ENCODE data around the gene CAAP1.
A peak's percentile ranks its signal among the peaks of the same experiment; 100 is the strongest.
"Not testable (repeated sequence)": the region's sequence is repeated elsewhere in the genome, so short reads cannot be mapped to it uniquely, and the experiment has no call there.

CAAP1 gene

GRCh38 chr9:26893030-26893676, 551 bp upstream of the CAAP1 start:
- Histone ChIP-seq H3K4me3 (replicated peaks; ENCODE audit: low read depth, low read length) (peak overlapping the region; percentile 99), H3K27me3 (replicated peaks; ENCODE audit: control insufficient read depth, insufficient read depth, low read length) (no peaks in the 10 kb centered on the region), H3K36me3 (ENCODE audit: control insufficient read depth, insufficient read depth, low read length) (no peaks in the 10 kb centered on the region)
- TF ChIP-seq CTCF (IDR thresholded peaks at IDR 0.05; ENCODE audit: insufficient read depth, low read length, poor library complexity, severe bottlenecking), result no peak
- no peak for DNase-seq (ENCODE audit: extremely low read depth, insufficient read length)

DNA sequence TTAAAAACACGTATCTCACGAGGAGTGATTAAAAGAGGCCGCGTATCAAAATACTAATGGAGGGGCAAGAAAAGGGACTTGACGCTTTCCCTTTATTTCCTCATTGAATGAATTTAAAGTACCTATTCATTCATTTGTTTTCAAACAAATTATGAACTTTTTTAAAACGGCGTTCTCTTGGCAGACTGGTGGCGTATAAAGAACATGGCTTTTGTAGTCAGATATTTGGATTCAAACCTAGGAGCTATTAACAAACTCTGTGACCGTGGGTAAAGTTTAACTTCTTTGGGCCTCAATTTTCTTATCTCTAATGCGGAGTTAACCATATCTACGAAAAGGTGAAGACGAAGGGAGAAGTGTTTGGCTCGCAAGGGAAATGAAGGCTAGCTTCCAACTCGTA, 876 bp downstream of the CAAP1 start:
- TF ChIP-seq CTCF (IDR thresholded peaks at IDR 0.05; ENCODE audit: insufficient read depth, low read length, poor library complexity, severe bottlenecking), result no peak
- H3K4me3 ChIP-seq (replicated peaks; ENCODE audit: low read depth, low read length), result peak overlapping the region; percentile 99
- DNase-seq (ENCODE audit: extremely low read depth, insufficient read length), result peak; percentile 2

GRCh38 chr9:26888271-26888670, 4.3 kb downstream of the CAAP1 start:
- no peak for TF ChIP-seq CTCF (IDR thresholded peaks at IDR 0.05; ENCODE audit: insufficient read depth, low read length, poor library complexity, severe bottlenecking)
- DNase-seq (ENCODE audit: extremely low read depth, insufficient read length), result no peak
- H3K27me3 ChIP-seq (replicated peaks; ENCODE audit: control insufficient read depth, insufficient read depth, low read length), result no peaks in the 10 kb centered on the region
- no peaks in the 10 kb centered on the region; the same call in 1 of the 2 replicates for H3K36me3 ChIP-seq (ENCODE audit: control insufficient read depth, insufficient read depth, low read length)
- no peak overlapping the region for H3K4me3 ChIP-seq (replicated peaks; ENCODE audit: low read depth, low read length)

More for the DNA sequence above, 876 bp downstream of the CAAP1 start:
- Histone ChIP-seq H3K27me3 (replicated peaks; ENCODE audit: control insufficient read depth, insufficient read depth, low read length) (no peaks in the 10 kb centered on the region), H3K36me3 (ENCODE audit: control insufficient read depth, insufficient read depth, low read length) (no peaks in the 10 kb centered on the region)

DNA sequence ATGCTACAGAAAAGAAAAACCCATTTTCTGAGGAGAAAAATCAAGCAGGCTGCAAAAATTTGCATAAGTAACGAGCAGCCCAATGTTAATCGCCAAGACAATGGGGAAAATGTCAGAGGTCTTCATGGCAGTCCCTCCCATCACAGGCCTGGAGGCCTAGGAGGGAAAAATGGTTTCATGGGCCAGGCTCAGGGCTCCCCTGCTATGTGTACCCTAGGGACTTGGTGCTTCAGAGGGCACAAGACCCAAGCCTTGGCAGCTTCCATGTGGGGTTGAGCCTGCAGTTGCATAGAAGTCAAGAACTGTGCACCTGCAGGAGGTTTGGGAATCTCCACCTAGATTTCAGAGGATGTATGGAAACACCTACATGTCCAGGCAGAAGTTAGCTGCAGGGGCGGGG, 10.4 kb downstream of the CAAP1 start:
- no peak overlapping the region for H3K4me3 ChIP-seq (replicated peaks; ENCODE audit: low read depth, low read length)
- DNase-seq (ENCODE audit: extremely low read depth, insufficient read length), result no peak
- peaks cover 8% of the 10 kb centered on the region for H3K36me3 ChIP-seq (ENCODE audit: control insufficient read depth, insufficient read depth, low read length)
- no peaks in the 10 kb centered on the region for H3K27me3 ChIP-seq (replicated peaks; ENCODE audit: control insufficient read depth, insufficient read depth, low read length)
- TF ChIP-seq CTCF (IDR thresholded peaks at IDR 0.05; ENCODE audit: insufficient read depth, low read length, poor library complexity, severe bottlenecking), result no peak

- no peaks in the 10 kb centered on the region for H3K27me3 ChIP-seq (replicated peaks; ENCODE audit: control insufficient read depth, insufficient read depth, low read length)
- no peak for TF ChIP-seq CTCF (IDR thresholded peaks at IDR 0.05; ENCODE audit: insufficient read depth, low read length, poor library complexity, severe bottlenecking)
- DNase-seq (ENCODE audit: extremely low read depth, insufficient read length), result no peak
- H3K36me3 ChIP-seq (ENCODE audit: control insufficient read depth, insufficient read depth, low read length), result peaks cover 8% of the 10 kb centered on the region
- no peak overlapping the region for H3K4me3 ChIP-seq (replicated peaks; ENCODE audit: low read depth, low read length)
Measured at GRCh38 chr9:26880262-26880661, 12.3 kb downstream of the CAAP1 start.

GRCh38 chr9:26875155-26875554, 17.4 kb downstream of the CAAP1 start:
- H3K4me3 ChIP-seq (replicated peaks; ENCODE audit: low read depth, low read length); DNase-seq (ENCODE audit: extremely low read depth, insufficient read length); H3K36me3 ChIP-seq (ENCODE audit: control insufficient read depth, insufficient read depth, low read length); H3K27me3 ChIP-seq (replicated peaks; ENCODE audit: control insufficient read depth, insufficient read depth, low read length): not testable (repeated sequence)
